Stimulated activated CD4-positive, alpha-beta T cell treated with anti-CD3 and anti-CD28 coated beads, TNF-alpha, amount 100 ng/mL, for 24 hours (primary cell): ENCODE results near the gene VSTM4.

Experiments used
- DNase-seq, 3 experiments: peaks; one replicate each; pipeline ENCODE4 v3.0.0-alpha.2; 2020; ENCODE audit warnings: low read depth in 3 of 3

The VSTM4 gene

GRCh38 chr10:49007129-49007528, 108.2 kb downstream of the VSTM4 start:
- no peak for DNase-seq

DNA sequence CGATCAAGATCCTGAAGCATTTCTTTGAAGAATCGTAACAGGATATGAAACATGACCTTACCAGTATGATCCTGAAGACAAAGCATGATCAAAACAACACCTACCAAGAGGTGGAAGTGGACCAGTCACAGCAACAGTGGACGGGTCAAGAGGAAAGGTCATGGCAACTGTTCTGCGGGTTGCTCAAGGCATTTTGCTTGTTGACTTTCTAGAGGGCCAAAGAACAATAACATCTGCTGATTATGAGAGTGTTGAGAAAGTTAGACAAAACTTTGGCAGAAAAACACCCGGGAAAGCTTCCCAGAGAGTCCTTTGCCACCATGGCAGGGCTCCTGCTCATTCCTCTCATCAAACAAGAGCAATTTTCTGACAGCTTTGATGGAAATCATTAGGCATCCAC, 110.1 kb downstream of the VSTM4 start:
- DNase-seq: no peak

GRCh38 chr10:49001870-49002672, 113.3 kb downstream of the VSTM4 start:
- no peak for DNase-seq

DNA sequence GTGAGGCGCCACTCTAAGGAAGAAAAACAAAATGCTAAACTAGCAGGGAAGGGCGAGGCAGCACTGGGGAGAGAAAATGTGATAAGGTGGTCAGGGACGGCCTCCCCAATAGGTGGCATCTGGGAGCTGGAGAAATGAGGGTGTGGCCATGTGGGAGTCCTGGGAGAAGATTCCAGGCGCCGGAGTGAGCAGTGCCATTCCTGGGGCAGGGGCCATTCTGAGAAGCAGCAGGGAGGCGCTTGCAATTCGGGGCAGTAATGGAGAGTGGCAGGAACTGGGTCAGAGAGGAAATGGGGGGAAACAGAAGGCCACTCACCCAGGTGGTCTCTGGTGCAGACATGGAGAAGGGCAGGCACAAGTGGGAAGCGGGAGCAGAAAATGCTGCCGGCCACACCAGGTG, 113.9 kb downstream of the VSTM4 start:
- no peak for DNase-seq

- DNase-seq: no peak
These were observed 114.6 kb downstream of the VSTM4 start for GRCh38 chr10:49000437-49001398.

- no peak for DNase-seq
These were observed 116.0 kb downstream of the VSTM4 start for GRCh38 chr10:48999346-48999745.

- no peak for DNase-seq
These were observed 119.0 kb downstream of the VSTM4 start for GRCh38 chr10:48996329-48996728.

GRCh38 chr10:48993627-48994026, 121.7 kb downstream of the VSTM4 start:
- DNase-seq: no peak

DNA sequence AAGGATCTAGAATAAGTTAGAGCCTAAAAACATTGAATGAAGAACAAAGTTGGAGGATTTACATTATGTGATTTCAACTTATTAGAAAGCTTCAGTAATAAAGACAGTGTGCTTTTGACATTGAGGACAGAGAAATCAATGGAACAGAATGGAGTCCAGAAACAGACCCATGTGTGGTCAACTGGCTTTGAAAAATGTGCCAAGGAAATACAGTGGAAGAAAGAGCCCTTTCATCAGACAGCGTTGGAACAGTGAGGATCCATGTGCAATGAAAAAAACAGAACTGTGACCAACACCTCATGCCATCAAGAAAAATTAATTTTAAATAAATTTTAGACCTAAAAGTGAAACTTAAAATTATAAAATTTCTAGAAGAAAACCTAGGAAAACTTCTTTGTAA, 125.1 kb downstream of the VSTM4 start:
- DNase-seq: no peak

GRCh38 chr10:48985621-48986158, 129.6 kb downstream of the VSTM4 start:
- DNase-seq: no peak

GRCh38 chr10:48983648-48984351, 131.5 kb downstream of the VSTM4 start:
- no peak for DNase-seq

GRCh38 chr10:48982584-48982983, 132.7 kb downstream of the VSTM4 start:
- no peak for DNase-seq

DNA sequence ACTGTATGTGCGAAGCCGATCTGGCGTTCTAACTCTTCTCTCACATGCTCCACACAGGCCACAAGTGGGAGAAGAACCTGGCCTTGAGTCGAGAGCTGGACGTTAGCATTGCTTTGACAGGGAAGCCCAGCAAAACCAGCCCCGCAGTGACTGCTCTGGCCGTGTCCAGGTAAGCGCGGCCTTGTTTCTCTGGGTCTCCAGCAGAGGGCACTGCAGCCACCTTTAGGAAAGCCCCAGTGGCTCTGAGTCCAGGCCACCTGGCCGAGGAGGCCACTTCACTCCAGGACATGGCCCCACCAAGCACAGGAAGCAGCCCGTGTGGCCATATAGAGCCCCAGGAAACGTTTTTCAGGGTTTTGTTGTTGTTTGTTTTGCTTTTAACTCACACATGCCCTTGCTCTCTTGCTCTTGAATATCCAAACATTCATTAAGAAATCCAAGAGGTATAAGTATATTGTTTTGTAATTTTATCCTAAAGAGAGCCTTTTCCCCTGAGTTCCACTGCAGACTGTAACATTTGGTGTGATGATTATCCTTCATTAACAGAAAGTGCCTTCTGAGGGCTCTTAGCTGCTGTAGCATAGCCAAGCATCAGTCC, 133.9 kb downstream of the VSTM4 start:
- DNase-seq: peak in 2 of 3 experiments; percentile 6 to 27

- no peak for DNase-seq
These were observed 137.0 kb downstream of the VSTM4 start for GRCh38 chr10:48978318-48978717.

DNA sequence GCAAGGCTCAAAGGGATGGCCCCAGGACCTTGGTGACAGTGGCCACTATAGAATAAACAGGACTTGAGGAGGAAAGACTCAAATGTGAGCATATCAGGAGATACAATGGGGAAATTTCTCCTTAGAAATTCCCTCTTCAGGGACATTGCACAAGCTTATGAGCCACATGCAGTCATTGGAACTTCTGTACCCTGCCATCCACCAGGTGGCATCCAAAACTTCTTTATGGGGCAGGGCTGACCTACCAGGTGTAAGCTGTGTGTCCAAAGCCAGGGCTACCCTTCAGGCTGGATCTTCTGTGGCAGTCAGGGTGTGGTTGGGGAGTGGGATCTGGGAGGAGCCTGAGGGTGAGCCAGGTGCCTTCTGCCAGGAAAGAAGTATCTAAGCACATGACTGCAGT, 139.1 kb downstream of the VSTM4 start:
- no peak for DNase-seq

DNA sequence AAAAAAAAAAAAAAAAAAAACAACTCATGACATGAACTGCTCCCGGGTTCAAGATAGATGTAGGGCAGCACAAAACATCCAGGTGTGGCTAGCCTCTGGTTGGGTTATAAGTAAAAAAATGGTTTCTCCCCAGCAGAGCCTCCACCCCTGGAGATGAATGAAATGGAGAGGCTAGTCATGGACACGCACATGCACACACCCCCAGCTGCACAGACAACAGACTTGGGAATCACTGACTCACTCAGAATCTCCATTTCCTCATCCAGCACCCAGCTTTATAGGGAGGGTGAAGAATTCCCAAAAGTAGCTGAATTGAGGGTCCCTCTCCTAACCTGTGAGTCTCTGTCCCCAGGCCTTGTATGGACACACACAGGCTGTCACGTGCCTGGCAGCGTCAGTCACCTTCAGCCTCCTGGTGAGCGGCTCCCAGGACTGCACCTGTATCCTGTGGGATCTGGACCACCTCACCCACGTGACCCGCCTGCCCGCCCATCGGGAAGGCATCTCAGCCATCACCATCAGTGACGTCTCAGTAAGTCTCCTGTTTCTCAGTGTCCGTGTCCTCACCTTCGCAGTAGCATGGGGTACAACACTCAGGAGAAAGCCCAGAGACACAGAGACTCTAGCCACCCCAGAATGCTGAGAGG, 140.7 kb downstream of the VSTM4 start:
- no peak for DNase-seq

- no peak for DNase-seq
These were observed 142.3 kb downstream of the VSTM4 start for GRCh38 chr10:48973065-48973464.

- DNase-seq: no peak
These were observed 144.7 kb downstream of the VSTM4 start for GRCh38 chr10:48970654-48971053.

DNA sequence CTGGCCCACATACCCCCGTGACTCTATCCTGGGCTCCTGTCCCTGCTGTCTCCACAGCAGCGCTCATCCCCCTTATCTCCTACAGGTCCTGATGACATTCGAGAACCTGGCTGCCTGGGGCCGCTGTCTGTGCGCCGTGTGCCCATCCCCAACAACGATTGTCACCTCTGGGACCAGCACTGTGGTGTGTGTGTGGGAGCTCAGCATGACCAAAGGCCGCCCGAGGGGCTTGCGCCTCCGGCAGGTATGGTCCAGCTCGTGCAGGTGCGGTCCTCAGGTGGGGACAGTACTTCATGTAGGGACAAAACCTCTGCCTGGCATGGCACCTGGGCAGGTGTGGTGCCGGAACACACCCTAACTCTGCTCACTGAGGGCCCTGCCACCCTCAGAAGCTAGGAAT, 145.3 kb downstream of the VSTM4 start:
- no peak for DNase-seq

- no peak for DNase-seq
These were observed 147.3 kb downstream of the VSTM4 start for GRCh38 chr10:48968036-48968435.

DNA sequence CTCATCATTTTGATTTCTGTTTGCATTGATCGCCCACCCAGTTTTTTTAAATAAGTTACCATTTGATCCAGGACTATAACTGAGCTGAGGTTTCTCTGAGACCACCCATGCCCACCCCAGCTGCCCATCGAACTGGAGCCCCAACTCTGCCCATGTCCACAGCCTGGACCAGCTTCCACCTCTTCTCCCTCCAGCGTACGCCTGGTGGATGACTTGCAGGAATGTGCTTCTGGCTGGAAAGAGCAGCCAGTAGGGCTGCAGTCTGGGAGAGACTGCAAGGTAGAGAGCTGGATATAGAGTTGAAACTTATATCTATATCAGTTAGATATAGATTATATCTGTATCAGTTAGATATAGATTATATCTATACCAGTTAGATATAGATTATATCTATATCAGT, 149.9 kb downstream of the VSTM4 start:
- DNase-seq: no peak
